Measurements from ENCODE around the gene EGFL7. TPM values are rescaled to one million over a fixed set of nuclear protein-coding genes. Genes with fewer than 3 reads are reported as not detected.

Gene EGFL7
- total RNA-seq, 1 donor from 2014 or later: 56.2 TPM

DNA sequence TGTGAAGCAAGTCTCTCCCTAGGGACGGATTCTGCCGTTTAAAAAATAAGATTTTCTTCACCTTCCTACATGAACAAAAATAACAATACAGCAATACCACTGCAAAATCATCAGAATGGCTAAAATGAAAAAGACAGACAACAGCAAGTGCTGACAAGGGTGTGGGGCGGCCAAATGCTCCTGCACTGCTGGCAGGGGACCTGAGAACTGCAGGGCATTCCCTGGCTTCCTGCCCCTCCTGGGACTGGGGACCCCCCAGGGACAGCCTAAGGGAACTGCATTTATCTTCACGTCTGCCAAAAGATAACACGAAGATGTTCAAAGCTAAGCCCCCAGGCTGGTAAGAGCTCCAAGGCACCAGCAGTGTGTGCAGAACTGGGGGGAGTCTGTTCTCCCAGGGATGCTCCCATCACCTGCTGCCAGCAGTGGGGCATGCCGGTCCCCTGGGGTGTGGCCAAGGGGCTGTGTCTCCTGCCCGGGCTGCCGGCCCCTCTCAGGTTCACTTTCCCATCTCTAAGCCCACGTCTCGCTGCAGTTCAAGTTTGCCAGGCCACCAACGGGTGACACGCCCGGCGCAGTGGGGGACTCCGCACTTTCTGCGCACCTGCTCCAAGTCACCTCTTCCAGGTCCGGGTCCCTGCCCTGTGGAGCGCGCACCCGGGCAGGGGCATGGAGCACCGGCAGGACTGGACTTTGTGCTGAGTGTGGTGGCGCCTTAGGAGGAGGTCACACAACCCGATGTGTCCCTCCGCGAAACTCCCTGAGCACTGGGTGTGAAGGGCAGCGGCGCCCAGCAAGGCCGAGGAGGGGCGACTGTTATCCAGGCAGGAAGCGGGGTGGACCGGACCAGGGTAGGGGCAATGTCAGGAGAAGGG, 4.5 kb upstream of the EGFL7 start:
- Histone ChIP-seq H3K4me3 (ENCODE audit: low read depth, low read length) (no peak overlapping the region), H3K36me3 (ENCODE audit: control insufficient read depth, insufficient read depth, low read length) (no peaks in the 10 kb centered on the region), H3K27me3 (ENCODE audit: control insufficient read depth, insufficient read depth, low read length) (peaks cover 27% of the 10 kb centered on the region)
- DNase-seq (ENCODE audit: low read depth): no peak
- TF ChIP-seq, protein P1, sequence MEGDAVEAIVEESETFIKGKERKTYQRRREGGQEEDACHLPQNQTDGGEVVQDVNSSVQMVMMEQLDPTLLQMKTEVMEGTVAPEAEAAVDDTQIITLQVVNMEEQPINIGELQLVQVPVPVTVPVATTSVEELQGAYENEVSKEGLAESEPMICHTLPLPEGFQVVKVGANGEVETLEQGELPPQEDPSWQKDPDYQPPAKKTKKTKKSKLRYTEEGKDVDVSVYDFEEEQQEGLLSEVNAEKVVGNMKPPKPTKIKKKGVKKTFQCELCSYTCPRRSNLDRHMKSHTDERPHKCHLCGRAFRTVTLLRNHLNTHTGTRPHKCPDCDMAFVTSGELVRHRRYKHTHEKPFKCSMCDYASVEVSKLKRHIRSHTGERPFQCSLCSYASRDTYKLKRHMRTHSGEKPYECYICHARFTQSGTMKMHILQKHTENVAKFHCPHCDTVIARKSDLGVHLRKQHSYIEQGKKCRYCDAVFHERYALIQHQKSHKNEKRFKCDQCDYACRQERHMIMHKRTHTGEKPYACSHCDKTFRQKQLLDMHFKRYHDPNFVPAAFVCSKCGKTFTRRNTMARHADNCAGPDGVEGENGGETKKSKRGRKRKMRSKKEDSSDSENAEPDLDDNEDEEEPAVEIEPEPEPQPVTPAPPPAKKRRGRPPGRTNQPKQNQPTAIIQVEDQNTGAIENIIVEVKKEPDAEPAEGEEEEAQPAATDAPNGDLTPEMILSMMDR (IDR thresholded peaks at IDR 0.05; ENCODE audit: insufficient read depth, low read length, poor library complexity, severe bottlenecking): no peak

DNA sequence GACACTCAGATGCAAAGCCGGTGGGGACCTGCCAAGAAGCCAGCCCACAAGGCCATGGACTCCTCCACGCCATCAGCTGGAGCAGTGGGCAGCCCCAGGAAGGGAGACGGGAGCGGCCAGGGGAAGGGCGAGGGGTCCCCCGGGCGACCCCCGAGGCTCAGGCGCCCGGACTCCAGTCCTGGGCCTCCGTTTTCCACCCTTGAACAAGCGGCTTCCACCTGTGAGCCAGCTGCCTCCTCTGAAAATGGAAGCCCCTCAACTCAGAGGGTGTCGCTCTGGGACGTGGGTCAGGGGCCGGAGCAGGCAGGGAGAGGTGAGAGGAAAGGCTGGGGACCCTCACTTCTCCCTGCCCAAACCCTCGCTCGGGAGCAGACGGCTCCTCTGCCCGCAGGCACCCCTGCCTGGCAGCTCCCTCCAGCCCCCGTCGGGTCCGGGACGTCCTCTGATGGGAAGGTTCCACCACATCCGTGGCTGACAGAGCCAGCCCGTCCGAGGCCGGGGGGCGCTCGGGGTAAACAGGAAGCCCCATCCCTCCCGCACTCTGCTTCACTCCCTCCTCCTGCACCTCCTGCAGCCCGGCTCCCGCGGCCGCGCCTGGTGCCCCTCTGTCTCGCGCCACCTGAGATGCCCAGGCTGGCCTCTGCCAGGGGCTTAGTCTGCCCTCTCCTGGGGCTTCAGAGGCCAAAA, 3.7 kb upstream of the EGFL7 start:
- TF ChIP-seq, protein P1 (IDR thresholded peaks at IDR 0.05; ENCODE audit: insufficient read depth, low read length, poor library complexity, severe bottlenecking): no peak
- Histone ChIP-seq H3K4me3 (ENCODE audit: low read depth, low read length) (no peak overlapping the region), H3K36me3 (ENCODE audit: control insufficient read depth, insufficient read depth, low read length) (no peaks in the 10 kb centered on the region), H3K27me3 (ENCODE audit: control insufficient read depth, insufficient read depth, low read length) (peaks cover 26% of the 10 kb centered on the region)
- no peak for DNase-seq (ENCODE audit: low read depth)

DNA sequence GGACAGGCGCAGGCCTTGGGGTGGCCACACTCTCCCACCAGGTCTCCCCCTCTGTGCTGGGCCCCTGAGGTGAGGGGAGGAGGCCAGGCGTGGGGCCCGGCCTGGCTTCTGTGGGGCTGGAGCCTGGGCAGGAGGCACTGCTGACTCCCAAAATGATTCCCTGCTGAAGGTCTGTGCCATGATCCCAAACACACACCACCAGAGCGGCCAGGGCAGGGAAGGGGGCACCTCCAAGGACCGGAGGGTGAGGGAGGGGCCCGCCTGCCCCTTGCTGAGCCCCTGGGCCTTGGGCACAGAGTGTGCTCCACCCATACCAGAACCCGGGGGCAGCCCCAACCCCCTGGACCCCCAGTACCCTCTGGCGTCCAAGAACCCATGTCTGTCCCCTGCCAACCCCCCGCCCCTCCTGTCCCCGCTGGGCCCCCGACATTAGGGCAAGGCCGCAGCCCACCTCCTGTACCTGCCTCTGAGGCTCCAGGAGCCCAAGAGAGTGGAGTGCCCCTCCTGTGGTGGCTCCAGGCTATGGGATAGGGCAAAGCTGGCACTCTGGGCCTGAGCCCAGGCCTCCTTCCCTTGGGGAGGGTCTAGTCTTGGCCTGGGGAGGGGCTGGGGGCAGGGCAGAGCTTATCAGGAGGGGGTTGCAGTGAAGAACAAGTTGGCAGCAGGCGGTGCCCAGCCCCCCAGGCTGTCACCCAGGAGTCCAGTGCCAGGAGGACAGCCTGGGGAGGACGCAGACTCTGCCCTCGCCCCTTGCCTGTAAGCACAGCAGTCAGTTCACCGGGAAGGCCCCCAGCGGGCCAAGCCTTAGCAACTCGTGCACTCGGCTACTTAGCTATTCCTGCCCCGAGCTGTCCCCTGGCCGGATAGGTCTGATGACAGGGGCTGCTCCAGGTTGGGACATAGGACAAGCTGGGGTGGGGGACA, 2.6 kb upstream of the EGFL7 start:
- Histone ChIP-seq H3K27me3 (ENCODE audit: control insufficient read depth, insufficient read depth, low read length) (peaks cover 30% of the 10 kb centered on the region), H3K4me3 (ENCODE audit: low read depth, low read length) (no peak overlapping the region), H3K36me3 (ENCODE audit: control insufficient read depth, insufficient read depth, low read length) (no peaks in the 10 kb centered on the region)
- no peak for DNase-seq (ENCODE audit: low read depth)
- TF ChIP-seq, protein P1 (IDR thresholded peaks at IDR 0.05; ENCODE audit: insufficient read depth, low read length, poor library complexity, severe bottlenecking): no peak

DNA sequence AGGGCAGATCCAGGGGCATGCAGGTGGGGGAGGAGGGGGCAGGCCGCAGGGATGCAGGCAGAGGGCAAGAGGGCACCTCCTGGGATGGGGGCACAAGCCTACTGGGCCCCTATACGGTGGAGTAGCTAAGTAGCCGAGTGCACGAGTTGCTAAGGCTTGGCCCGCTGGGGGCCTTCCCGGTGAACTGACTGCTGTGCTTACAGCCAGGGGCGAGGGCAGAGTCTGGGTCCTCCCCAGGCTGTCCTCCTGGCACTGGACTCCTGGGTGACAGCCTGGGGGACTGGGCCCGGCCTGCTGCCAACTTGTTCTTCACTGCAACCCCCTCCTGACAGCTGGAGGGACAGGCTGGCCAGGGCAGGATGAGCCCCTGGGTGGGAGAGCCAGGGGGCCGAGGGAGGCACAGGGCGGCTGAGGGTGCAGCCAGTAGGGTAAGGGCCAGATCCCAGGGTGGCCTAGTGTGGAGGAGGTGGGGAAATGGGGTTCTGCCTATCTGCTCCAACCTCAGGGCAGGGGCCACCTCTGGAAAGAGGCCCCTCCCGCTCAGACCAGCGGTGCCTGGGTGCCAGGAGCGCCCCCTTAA, 1.7 kb upstream of the EGFL7 start:
- DNase-seq (ENCODE audit: low read depth): no peak
- Histone ChIP-seq H3K36me3 (ENCODE audit: control insufficient read depth, insufficient read depth, low read length) (no peaks in the 10 kb centered on the region), H3K27me3 (ENCODE audit: control insufficient read depth, insufficient read depth, low read length) (peaks cover 32% of the 10 kb centered on the region), H3K4me3 (ENCODE audit: low read depth, low read length) (no peak overlapping the region)
- TF ChIP-seq, protein P1 (IDR thresholded peaks at IDR 0.05; ENCODE audit: insufficient read depth, low read length, poor library complexity, severe bottlenecking): no peak

DNA sequence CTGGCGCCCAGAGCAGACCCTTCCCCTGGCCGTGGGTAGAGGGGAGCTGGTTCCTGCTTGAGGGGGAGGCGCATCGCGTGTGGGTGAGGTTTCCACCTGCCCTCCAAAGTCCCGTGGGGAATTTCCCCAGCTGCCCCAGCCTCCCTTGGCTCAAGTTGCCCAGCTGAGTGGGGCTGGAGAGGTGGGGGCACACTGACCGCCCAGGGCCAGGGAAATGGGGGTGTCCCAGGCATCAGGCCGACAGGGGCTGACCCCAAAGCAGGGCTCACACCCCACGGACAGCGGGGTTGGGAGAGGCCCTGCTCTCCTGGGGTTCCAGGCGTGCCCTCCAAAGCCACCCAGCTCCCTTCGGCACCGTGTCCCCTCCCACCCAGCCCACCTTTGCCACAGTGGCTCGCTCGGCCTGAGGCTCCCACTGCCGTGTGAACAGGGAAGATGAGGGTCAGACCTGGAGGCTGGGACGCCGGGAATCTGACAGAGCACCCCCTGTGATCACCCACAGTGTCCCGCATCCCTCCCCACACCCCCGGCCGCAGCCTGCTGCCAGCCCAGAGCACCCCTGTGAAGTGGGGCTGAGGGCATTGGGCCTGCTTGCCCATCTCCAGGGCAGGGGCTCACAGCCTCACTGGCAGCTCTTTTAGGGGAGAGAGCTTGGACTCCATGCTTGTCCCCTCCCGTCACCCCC, 933 bp upstream of the EGFL7 start:
- TF ChIP-seq, protein P1 (IDR thresholded peaks at IDR 0.05; ENCODE audit: insufficient read depth, low read length, poor library complexity, severe bottlenecking): no peak
- Histone ChIP-seq H3K36me3 (ENCODE audit: control insufficient read depth, insufficient read depth, low read length) (no peaks in the 10 kb centered on the region), H3K27me3 (ENCODE audit: control insufficient read depth, insufficient read depth, low read length) (peaks cover 33% of the 10 kb centered on the region), H3K4me3 (ENCODE audit: low read depth, low read length) (no peak overlapping the region)
- DNase-seq (ENCODE audit: low read depth): no peak

All from kidney epithelial cell (primary cell).